ENCODE measurements around the gene PLCH2. TPM values are rescaled to one million over a fixed set of nuclear protein-coding genes. Genes with fewer than 3 reads are reported as not detected.

Gene PLCH2
- total and polyA plus RNA-seq, 9 of the 15 experiments (the other 6 are each of a cell fraction or from before 2014, with no cell fraction given): 0.16 TPM; not detected in 8

- Histone ChIP-seq H3K27me3 (ENCODE audit: control insufficient read depth in 2 of 2, insufficient read depth in 2 of 2, low read length in 2 of 2) (no peaks in the 10 kb centered on the region), H3K4me2 (ENCODE audit: insufficient read depth, low read length) (no peak overlapping the region), H4K20me1 (replicated peaks; ENCODE audit: control insufficient read depth, insufficient read depth, low read length) (no peaks in the 10 kb centered on the region), H3K4me1 (replicated peaks in 1 of 2; ENCODE audit: control insufficient read depth in 2 of 2, insufficient read depth in 2 of 2, low read length in 2 of 2) (peaks cover 0 to 26% of the 10 kb centered on the region in 2 experiments; a peak in 1 of 5 replicates), H3K9me3 (replicated peaks; ENCODE audit: control insufficient read depth, insufficient read depth, low read depth, low read length) (no peaks in the 10 kb centered on the region), H3K9me1 (ENCODE audit: control insufficient read depth, insufficient read depth, low read length) (peaks cover 3% of the 10 kb centered on the region), H2AFZ (ENCODE audit: low read depth, low read length) (no peak overlapping the region), H3K36me3 (ENCODE audit: control insufficient read depth, insufficient read depth, low read length) (peaks cover 97% of the 10 kb centered on the region), H3K9ac (ENCODE audit: insufficient read depth in 1 of 2, low read depth in 2 of 2, low read length in 2 of 2) (no peak overlapping the region), H3K79me2 (ENCODE audit: control insufficient read depth, insufficient read depth, low read length) (no peaks in the 10 kb centered on the region), H3K4me3 (no peak overlapping the region), H3K27ac (ENCODE audit: extremely low read depth, low read depth, low read length) (no peak overlapping the region)
- BruUV-seq (replicated peaks): no TSS peak
- intact Hi-C loops (cut with micrococcal nuclease) (no loop called here), in situ Hi-C loops (cut with MboI) (no loop called here)
- ChIA-PET POLR2A (interaction anchor here (0.7 to 2.6 kb wide), 3 partner anchors 9 to 40 kb away, joined by 3 to 11 read pairs (median 6); partner anchors contain the start of genes PANK4 and TNFRSF14), CTCF (ENCODE audit: low intra/inter-chr PET ratio) (interaction anchor here (0.6 kb wide), 1 partner anchor 27 kb away, joined by 4 read pairs; no protein-coding TSS in a partner anchor)
- FAIRE-seq: no peak
- WGBS (ENCODE audit: insufficient coverage, low coverage, missing lambda C conversion rate): 91% methylated on average over 11 of the region's 11 CpGs
- peak in 1 of 4 experiments; percentile 49 for DNase-seq (ENCODE audit: extremely low read depth in 1 of 4, low spot score in 3 of 4)
- ATAC-seq: no peak; the same call in 2 of the 3 replicates
- no peak for TF ChIP-seq ZNF407 (IDR thresholded peaks at IDR 0.05; ENCODE audit: low read depth)
- no peak for TF ChIP-seq FOXK1 (CRISPR knock-in tag; IDR thresholded peaks at IDR 0.05; ENCODE audit: borderline replicate concordance)
- no peak for TF ChIP-seq BACH1 (tag; IDR thresholded peaks at IDR 0.05)
- no peak for TF ChIP-seq PURB (CRISPR knock-in tag; IDR thresholded peaks at IDR 0.05; ENCODE audit: low read depth)
- TF ChIP-seq ILF3 (IDR thresholded peaks at IDR 0.05; ENCODE audit: borderline replicate concordance): no peak
- TF ChIP-seq RBBP5 (IDR thresholded peaks at IDR 0.05; ENCODE audit: borderline replicate concordance, insufficient read depth, low read length, poor library complexity, severe bottlenecking): no peak
- TF ChIP-seq U2AF2 (optimal IDR thresholded peaks at IDR 0.05; ENCODE audit: low read depth, low read length): no peak
- no peak for TF ChIP-seq NCOR1 (IDR thresholded peaks at IDR 0.05)
- no peak for TF ChIP-seq ZNF121 (CRISPR knock-in tag; conservative IDR thresholded peaks at IDR 0.05)
- TF ChIP-seq KDM2B (CRISPR knock-in tag; IDR thresholded peaks at IDR 0.05): no peak
- TF ChIP-seq CREB3 (tag; conservative IDR thresholded peaks at IDR 0.05; ENCODE audit: low read depth): no peak
- no peak for TF ChIP-seq ZNF3 (CRISPR knock-in tag; IDR thresholded peaks at IDR 0.05)
- no peak for TF ChIP-seq ELK3 (CRISPR knock-in tag; IDR thresholded peaks at IDR 0.05)
Observed at GRCh38 chr1:2515763-2516080, 39.6 kb downstream of the PLCH2 start.
